Measurements from ENCODE around the gene ASTN2.

ASTN2 gene

DNA sequence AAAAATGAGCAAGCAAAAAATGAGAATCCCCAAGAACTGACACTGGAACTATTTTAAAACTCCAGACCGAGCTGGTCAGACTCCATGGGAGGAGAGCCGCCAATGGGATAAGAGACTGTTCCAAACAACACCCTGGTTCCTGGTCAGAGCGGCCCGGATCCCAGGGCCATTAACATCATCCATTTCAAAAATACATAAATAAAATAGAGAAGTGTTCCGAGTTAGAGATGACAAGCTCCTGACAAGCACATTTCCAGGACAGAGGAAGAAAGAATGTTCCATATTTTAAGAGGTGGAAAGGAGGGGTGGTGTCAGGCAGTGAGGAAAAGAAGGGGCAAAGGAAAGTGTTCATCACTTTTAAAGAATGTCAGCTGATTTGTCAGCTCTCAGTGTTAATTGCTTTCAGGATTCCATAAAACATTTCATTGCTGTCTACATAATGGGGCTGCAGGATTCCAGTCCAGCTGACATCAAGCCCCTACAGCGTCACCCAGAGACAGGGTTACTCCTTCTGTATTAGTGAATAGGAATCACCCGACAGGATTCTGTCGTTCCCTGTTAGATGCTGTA, 930.3 kb downstream of the ASTN2 start:
- no peak for DNase-seq (ENCODE audit: low spot score)

DNA sequence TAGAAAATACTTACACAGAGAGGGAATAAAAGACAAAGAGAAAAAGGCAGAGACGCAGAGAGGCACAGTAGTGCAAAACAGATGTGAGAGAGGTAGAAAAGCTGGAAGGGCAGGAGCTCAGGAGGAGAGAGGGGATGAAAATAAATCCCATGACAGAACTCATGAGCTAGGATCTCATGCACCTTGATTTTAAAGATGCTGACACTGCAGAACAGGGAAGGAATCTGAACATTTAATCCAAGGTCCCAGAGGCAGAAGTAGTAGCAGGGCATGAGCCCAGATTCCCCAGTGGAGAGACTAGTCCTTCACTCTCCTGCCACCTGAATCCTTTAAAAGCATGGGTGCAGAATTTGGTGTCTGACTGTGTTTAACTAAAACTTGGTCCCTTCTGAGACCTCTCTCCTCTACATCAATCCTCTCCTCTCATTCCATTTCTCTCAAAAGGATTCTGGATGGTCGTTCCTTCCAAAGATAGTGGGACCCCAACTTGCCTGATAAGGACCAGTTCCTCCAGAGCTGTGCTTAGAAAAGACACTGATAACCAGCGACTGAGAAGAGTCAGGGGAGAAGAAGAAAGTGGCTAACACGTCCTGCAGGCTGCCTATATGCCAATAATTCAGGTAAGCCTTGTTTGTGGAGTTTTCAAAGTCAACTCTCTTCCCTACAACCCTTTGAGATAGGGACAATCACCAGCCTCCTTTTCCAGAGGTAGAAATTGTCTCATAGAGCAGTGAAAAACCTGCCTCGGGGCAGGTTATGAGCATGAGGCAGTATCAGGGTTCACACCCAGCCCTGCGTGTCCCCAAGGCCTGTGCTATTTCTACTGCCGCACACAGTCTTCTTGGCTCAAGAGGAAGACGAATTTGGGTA, 931.0 kb downstream of the ASTN2 start:
- no peak for DNase-seq (ENCODE audit: low spot score)

DNA sequence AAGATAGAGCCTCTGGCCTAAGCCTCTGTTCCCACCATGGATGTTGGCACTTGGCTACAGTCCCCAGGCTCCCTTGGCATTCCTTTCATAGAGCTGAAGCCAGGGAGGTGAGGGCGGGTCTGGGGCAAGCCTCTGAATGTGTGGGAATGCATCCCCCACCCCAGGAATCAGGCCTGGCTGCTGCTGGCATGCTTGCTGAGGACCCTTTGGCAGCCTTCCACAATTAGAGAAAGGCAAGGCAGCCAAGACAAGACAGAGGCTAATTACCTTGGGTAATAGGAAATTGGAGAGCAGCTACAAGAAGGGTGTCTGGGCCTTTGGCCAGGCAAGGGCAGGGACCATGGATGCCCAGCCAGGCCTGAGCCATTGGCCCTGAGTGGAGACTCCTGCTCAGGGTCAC, 932.1 kb downstream of the ASTN2 start:
- peak; percentile 30 for DNase-seq (ENCODE audit: low spot score)

DNA sequence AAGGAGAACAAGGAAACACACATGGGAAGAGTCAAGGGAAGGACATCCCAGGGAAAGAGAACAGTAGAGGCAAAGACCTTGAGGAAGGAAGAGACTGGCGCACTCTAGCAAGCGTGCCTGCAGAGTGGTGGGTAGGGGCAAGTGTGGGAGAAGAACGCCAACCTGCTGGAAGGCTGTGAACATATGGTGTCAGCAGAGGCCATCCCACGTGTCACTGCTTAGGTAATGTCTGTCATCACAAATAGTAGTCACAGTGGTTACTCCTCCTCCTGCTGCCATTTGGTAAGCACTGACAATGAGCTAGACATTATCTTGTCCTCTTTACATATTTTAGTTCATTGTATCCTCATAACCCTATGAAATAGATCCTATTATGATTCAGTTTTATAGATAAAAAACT, 934.2 kb downstream of the ASTN2 start:
- DNase-seq (ENCODE audit: low spot score), result no peak

DNA sequence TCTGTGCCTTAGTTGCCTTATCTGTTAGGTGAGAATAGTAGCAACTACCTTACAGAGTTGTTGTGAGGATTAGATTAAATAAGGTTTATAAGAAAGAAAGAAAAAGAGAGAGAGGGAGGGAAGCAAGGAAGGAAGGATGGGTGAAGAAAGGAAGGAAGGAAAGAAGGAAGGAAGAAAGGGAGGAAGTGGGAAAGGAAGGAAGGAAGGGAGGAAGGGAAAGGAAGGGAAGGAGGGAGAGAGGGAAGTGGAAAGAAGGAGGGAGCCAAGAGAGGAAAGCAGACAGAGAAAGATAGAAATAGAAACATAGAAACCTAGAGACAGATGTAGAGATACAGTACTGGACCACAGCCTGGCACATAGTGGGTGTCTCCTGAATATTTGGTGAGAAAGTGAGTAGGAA, 934.9 kb downstream of the ASTN2 start:
- no peak for DNase-seq (ENCODE audit: low spot score)

DNA sequence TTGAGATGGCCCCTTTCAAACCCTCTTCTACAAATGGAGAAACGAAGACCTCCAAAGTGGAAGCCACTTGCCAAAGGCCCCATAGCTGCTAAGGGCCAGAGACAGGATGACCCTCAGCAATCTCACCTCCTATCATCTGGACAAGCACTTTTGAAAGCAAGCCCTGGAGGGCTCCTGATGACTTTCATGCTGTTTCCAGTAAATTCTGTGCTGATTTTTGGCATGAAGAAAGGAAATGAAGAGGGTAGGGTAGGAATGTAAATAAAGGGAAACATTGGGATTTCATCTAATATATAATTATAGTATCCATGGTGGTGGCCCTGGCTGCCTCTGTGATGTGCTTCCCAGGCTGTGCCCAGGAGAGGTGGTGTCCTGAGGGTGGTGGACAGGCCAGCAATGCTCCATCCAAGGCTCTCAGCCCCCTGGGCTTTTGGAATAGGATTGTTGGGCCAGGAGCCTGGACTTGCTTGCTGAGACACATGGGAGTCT, 935.8 kb downstream of the ASTN2 start:
- DNase-seq (ENCODE audit: low spot score), result no peak

DNA sequence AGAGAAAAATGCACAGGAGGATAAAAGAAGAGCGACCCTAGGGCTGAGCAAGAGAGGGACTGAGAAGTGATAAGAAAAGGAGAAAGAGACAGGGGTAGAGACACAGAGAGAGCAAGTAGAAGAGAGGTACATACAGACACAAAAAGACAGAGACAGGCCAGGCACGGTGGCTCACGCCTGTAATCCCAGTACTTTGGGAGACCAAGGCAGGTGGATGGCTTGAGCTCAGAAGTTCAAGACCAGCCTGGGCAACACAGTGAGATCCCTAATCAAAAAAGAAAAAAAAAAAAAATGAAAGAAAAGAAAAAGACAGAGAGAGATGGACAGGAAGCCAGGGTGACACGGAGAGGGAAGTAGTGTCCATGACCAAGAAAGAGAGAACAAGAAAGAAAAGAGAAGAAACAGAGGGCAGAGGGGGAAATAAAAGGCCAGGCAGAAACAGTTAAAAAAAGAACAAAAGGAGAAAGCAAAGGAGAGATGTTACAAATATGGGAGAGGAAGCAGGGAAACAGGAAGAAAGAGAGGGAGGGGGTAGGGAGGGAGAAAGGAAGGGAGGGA, 937.2 kb downstream of the ASTN2 start:
- no peak for DNase-seq (ENCODE audit: low spot score)

DNA sequence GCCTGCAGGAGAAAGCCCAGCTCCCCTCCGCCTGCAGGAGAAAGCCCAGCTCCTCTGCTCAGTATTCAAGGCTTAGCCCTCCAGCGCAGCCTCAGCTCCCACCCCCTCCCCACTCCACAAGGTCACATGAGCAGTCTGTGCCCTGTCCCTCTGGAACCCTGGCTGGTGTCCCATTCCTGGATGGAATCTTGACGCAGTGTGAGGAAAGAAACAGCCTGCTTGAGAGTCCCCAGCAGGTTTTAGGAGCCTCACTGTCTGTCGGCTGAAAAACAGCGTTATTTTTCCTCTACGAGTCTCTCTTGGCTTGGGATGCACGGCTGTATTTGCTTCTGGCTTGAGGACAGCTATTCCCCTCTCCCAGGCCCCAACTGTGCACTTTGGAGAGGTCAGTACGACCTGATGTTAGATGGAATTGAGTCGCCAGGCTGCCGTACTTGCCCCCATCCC, 937.9 kb downstream of the ASTN2 start:
- peak; percentile 27 for DNase-seq (ENCODE audit: low spot score)

DNA sequence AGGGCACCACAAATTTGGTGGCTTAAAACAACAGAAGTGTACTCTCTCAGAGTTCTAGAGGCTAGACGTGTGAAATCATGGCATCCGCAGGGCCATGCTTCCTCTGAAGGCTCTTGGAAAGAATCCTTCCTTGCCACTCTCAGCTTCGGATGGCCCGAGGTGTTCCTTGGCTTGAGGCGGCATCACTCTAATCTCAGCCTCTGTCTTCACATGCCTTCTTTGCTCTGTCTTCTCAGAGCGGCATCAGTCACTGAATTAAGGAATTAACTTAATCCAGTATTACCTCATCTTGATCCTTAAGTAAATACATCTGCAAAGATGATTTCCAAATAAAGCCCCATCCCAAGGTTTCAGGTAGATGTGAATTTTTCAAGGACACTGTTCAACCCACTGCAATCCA, 938.9 kb downstream of the ASTN2 start:
- DNase-seq (ENCODE audit: low spot score), result no peak

DNA sequence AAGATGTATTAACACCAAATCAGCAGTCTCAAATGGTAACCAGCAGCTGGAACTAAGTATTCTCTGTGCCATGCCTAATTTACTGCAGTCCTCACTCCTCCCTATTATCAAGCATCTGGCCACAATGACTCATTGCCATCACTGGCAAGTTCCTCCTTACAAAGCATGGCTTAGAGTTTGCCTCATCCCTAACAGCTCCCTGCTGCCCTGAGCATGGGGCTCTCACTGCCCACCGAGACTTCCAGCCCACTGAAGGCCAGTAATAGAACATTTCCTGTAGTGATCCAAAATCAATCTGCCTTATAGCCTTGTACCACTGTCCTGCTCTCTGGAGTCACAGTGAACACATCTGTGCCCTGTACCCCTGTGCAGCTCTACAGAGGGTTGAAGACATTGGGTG, 939.7 kb downstream of the ASTN2 start:
- no peak for DNase-seq (ENCODE audit: low spot score)

DNA sequence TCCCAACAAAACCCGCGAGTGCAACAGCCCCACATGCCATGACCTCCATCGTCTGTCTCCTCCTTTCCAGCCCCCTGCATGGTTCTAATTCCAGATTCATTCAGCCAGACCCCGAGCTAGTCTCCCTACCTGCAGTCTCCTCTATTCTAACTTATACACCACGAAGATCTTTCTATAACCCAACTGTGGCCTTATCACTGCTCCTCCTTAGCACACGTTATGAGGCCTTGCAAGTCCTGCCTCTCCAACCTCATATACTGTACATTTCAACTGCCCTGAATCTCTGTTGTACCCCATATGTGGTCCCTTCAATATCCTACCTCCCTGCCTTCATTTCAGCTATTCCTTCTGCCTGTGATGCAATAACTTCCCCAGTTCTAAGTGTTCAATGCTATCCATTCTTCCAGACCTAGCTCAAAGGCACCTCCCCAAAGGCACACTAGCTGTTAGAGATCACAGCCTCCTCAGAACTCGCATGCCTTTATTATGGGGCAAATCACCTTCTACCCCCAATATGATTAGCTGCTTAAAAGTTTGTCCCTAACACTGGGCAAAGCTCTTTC, 942.8 kb downstream of the ASTN2 start:
- no peak for DNase-seq (ENCODE audit: low spot score)

DNA sequence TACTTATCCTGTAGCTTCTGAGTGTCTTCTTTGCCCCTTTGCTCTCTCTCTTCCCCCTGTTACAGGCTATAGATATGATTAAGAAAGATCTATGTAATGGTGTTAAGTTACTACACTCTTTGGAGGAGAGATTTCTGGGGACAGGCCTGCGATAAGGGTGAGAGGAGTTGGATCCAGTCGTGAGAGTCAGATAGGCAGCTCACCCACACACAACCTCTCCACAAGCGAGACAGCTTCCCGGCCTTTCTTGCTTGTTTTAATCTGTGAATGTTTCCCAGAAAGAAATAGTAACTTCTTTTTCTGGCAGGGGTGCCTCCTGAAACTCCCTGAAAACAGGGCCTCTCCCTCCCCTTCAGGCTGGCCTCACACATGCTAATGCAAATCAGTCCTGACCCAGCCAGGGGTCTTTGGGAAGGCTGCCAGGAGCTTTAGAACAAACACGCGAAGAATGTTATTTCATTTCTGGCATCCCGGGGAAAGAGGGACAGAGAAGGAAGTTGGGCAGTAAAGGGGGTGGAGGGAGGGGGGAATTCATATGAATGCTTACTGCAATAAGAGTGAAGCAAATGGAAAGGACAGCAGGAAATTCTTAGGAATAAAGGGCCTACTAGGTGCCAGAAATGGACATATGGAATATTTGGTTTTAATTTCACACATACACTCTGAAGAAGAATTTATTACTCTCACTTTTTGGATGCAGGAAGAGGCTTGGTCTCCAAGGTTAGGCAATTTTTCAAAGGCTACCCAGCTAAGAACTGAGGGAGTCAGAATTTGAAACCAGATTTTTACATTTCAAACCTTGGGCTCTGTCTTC, 943.6 kb downstream of the ASTN2 start:
- no peak for DNase-seq (ENCODE audit: low spot score)

DNA sequence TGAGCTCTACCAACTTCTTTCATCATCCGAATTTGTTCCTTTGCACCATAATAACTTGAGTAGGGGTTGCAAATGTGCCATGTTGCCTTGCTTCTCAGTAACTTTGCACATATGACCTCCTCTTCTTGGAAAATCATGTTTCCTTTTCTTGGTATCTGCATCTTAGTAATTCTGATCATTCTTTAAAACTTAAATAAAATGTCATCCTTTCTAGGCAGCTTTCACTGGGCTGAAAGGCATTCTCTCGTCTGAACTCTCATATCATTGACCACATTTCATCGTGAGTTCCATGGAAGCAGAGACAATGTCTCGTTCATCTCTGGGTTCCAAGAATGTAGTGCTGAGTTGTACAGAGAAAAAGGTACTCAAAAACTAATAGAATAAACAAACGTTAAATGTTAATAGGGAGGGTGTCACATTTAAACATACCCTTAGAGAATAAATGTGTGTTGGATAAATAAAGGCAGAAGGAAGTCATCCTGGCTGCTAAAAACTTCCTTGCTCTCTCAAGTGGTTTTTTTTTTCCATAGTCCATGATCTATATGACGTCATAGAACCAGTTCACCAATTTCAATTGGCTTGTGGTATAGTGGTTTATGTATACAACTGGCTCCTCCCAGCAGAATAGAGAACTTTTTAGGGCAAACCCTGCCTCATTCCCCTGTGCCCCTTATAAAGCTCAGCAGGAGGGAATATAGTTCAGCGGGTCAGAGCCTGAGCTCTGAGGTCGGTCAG, 945.9 kb downstream of the ASTN2 start:
- DNase-seq (ENCODE audit: low spot score), result no peak

DNA sequence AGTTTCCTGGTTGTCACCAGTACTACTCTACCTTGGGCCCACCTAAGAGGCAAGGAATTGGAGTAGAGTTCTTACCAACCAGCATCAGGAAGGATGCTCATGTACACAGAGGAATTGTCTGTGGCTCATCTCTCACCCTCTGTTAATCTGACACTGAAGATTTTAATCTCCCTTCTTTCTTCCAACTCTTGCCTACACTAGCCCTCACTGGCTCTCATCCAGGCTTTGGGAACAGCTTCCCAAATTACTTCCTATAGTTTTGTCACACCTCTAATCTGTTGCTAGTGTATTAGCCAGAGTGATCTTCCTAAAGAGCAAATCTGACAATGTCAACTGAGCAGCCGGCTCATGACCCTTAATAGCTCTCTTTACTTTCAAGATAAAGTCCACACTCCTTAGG, 946.5 kb downstream of the ASTN2 start:
- DNase-seq (ENCODE audit: low spot score), result no peak

DNA sequence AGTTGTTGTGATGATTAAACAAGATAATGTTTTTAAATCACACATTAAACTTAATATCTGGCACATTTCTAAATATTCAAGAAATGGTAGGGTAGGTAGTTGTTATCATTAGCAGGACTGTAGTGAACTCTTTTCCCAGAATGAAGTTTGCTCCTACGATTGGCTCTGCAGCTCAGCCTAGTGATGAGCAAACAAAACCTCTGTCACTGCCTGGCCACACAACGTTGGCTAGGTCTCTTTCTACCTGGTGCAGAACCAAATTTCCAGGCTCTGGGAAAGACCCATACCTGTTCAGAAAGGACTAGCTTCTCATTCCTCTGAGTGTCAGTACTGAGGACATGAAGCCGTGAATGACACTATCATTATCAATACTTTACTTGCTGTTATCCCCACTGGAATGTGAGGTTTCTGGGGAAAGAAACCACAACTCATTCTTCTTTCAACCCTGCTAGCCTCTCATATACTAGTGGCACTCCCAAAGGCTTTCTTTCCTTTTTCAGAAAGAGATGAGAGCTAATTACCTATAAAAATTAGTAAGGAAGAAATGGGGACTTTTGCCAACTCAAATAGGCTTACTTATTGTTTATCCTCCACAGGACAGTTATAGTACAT, 947.0 kb downstream of the ASTN2 start:
- no peak for DNase-seq (ENCODE audit: low spot score)

DNA sequence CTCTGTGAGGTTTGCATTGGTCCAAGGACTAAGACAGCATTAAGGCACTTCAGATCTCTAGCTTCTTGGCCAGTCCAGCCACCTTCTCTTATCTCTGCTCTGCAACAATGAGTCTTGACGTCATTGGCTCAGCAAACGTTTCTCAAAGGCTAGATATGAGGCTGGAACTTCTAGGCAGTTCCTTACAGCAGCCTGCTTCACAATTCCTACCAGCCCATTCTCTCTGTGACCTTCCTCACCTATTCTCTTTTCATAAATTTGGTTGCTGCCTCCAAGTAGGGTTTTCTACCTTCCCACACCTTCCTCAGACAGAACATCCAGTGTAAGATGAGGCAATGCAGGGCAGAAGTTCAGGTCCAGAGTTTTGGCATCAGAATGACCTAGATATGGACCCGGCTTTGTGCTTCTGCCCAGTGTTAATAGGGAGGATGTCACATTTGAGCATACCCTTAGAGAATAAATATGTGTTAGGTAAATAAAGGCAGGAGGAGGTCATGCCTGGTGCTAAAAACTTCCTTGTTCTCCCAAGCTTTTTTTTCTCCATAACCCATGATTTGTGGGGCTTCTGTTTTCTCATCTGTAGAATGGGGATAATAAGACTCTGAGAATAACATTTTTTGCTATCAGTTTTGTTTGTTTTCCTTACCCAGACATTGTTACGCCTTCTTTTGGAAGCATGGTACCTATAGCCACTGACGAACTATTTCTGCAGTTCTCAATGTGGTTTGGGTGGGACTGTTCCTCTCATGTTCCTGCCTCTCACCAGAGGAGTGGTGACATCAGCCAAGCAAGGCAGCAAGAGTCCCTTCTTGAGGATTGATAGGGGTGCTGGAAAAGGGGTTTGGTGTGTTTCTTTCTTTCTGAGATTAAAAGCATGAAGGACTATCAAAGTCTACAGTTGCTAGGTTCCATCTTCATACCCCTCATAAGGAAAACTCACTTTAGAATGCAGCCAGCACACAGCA, 948.3 kb downstream of the ASTN2 start:
- DNase-seq (ENCODE audit: low spot score), result no peak

DNA sequence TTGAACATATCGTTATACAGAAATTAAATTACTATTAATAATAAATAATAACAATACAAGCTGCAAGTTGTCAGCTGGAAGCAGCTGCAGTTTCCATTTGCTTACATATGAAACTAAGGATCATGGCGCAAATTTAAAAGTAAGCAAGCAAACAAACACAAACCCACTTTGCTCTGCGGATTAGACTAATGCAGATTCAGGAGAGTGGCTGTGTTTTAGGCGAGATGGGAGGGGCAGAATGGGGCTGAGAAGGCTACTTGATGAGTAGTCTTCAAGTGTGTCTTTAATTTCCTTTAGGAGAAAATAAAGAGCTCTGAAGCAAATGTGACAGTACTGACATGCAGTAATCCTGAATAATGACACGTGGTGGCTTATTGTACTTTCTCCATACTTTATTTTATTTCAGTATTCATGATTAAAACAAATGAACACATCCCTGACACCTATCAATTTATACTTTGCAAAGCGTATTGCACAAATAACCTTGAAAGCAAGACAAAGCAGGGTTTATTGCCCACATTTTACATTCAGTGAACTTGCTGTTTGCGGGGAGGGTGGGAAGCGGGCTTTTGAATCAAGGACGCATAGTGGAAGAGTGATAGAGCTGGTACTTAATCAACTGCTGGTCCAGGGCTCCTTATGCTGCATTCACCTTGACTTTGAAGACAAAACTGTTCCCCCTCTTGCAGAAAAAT, 949.1 kb downstream of the ASTN2 start:
- DNase-seq (ENCODE audit: low spot score), result no peak

DNA sequence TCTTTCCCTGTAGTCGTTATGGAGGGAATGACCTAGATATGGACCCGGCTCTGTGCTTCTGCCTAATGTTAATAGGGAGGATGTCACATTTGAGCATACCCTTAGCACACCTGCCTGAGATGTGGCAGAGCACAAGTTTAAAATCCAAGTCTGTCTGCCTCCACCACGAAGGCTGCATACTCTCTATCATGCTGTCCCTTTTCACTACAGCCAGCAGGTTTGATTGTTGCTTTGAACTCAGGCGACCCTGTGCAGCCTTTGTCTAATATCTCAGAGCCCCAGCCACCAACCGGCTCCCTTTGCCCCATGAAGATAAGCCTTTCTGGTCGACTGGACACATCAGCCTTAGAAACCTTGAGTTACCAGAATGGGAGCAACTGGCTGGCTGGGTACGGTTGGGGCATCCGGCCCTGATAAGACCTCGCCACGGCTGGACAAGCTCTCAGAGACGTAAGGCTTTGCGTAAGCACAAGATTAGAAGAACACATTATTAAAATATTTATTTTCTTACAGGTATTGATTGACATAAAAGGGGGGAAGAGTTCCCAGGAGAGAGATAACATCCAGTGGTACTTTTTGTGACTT, 949.8 kb downstream of the ASTN2 start:
- no peak for DNase-seq (ENCODE audit: low spot score)

DNA sequence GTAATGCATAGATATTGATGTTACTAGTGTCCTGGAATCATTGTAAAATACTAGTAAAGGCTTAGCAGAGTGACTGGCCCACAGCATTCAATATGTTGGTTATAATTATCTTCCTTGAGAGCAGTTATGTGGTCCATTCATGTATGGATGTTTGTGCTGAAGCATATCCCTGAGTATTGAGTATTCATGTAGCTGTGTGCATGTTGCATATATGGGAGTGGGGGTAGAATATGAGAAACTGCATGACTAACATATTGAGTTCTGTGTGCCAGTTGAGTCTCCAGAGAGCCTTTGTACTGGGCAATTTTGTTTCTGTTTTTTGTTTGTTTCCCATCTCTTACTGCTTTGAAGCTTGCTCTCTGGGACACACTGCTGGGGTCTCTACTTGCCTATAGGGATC, 950.4 kb downstream of the ASTN2 start:
- no peak for DNase-seq (ENCODE audit: low spot score)
